ENCODE results near the gene ERFE. TPM values are rescaled to one million over a fixed set of nuclear protein-coding genes. Genes with fewer than 3 reads are reported as not detected.

ERFE gene
- total RNA-seq, 2 experiments from 2014 or later, result 0.99 to 1.0 TPM

DNA sequence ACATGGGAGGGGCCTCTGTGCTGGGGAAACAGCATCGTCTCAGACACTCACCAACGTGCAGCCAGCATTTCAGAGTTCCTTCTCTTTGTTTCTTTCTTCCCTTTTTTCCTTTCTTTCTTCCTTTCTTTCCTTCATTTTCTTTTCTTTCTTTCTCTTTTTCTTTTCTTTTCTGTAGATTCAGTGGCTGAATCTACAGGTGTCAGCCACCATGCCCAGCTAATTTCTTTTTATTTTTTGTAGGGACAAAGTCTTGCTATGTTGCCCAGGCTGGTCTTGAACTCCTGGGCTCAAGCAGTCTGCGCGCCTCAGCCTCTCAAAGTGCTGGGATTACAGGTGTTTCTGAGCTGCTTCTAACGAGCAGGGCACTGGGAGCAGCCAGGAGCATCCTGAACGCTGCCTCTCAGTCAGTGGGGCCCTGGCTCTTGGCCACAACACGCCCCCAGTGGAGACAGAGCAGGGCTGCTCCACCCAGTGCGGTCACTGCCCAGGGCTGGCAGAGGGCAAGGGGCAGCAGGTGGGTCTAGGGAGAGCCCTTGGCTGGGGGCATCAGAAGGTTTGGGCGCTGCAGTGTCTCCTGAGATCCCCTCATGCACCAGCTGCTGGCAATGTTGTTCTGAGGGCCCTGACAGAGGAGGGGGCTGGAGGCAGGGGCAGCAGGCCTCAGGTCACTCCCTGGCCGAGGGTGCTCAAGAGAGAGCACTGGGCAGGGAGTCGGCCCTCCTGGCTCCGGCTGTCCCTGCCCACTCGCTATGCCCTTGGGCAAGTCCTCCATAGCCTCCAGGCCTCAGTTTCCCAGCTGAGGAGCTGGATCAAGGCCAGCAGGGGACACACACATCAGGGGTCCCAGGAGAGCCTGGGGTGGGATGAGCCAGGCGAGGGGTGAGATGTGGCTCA is 25.0 kb upstream of the ERFE start:
- no peak overlapping the region for H3K4me3 Mint-ChIP-seq
- H3K4me1 Mint-ChIP-seq (ENCODE audit: low read depth), result no peaks in the 10 kb centered on the region
- CTCF ChIA-PET, result interaction anchor here (1.5 kb wide), 1 partner anchor 8 kb away, joined by 3 read pairs; no protein-coding TSS in a partner anchor
- TF ChIP-seq, protein P1, sequence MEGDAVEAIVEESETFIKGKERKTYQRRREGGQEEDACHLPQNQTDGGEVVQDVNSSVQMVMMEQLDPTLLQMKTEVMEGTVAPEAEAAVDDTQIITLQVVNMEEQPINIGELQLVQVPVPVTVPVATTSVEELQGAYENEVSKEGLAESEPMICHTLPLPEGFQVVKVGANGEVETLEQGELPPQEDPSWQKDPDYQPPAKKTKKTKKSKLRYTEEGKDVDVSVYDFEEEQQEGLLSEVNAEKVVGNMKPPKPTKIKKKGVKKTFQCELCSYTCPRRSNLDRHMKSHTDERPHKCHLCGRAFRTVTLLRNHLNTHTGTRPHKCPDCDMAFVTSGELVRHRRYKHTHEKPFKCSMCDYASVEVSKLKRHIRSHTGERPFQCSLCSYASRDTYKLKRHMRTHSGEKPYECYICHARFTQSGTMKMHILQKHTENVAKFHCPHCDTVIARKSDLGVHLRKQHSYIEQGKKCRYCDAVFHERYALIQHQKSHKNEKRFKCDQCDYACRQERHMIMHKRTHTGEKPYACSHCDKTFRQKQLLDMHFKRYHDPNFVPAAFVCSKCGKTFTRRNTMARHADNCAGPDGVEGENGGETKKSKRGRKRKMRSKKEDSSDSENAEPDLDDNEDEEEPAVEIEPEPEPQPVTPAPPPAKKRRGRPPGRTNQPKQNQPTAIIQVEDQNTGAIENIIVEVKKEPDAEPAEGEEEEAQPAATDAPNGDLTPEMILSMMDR (IDR thresholded peaks at IDR 0.05), result no peak
- DNase-seq (no peak), ATAC-seq (no peak)
- intact Hi-C loops (cut with micrococcal nuclease), result no loop called here
- H3K9me3 Mint-ChIP-seq, result no peaks in the 10 kb centered on the region
- no peak overlapping the region for H3K27ac Mint-ChIP-seq
- no peaks in the 10 kb centered on the region for H3K36me3 Mint-ChIP-seq (ENCODE audit: low read depth)
- POLR2A ChIA-PET, result interaction anchor here (0.7 kb wide), 1 partner anchor 25 kb away, joined by 4 read pairs; the partner anchor contains the start of gene ERFE
- H3K27me3 Mint-ChIP-seq, result no peaks in the 10 kb centered on the region

DNA sequence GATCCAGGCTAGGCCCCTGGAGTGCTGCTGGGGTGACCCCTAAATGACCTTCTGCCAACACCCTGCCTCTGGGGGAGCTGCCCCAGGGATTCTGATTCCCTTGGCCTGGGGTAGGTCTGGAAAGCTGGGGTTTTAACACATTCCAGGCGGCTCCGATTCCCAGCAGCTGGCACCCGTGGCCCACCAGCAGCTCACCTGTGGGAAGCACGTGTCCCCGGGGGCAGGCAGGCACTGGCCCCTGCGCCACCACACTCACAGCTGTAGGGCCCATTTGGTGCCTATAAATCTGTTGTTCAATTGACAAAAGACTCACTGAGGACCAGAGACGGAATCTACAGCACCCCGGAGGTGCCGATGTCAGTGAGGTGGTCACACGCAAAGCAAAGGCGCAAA is 24.4 kb upstream of the ERFE start:
- ATAC-seq (no peak), DNase-seq (no peak)
- H3K27me3 Mint-ChIP-seq, result no peaks in the 10 kb centered on the region
- H3K27ac Mint-ChIP-seq, result no peak overlapping the region
- H3K9me3 Mint-ChIP-seq, result no peaks in the 10 kb centered on the region
- ChIA-PET CTCF (interaction anchor here (1.0 kb wide), 1 partner anchor 14 kb away, joined by 4 read pairs; no protein-coding TSS in a partner anchor), POLR2A (no interaction called here)
- no peak overlapping the region for H3K4me3 Mint-ChIP-seq
- H3K4me1 Mint-ChIP-seq (ENCODE audit: low read depth), result no peaks in the 10 kb centered on the region
- intact Hi-C loops (cut with micrococcal nuclease), result no loop called here
- no peaks in the 10 kb centered on the region for H3K36me3 Mint-ChIP-seq (ENCODE audit: low read depth)
- TF ChIP-seq, protein P1 (IDR thresholded peaks at IDR 0.05), result no peak

DNA sequence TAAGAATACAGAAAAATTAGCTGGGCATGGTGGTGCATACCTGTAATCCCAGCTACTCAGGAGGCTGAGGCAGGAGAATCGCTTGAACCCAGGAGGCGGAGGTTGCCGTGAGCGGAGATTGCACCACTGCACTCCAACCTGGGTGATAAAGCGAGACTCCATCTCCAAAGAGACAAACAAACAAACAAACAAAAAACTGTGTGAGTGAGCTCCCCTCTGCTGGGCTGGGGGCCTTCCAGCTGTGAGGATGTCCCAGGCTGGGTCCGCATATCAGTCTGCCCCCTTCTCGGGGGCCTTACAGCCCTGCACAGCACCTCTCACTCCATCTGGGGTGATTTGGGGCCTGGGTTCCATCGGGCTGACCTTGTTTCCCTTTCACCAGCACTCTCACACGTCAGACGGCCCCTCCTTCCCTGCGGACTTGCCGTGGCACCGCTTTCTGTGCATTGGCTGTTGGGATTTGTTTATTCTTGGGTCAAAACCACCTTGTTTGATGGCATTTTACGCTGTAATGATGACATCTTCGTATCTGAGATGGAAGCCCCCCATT is 23.1 kb upstream of the ERFE start:
- ChIA-PET POLR2A (interaction anchor here (0.8 kb wide), 1 partner anchor 208 kb away, joined by 3 read pairs; no protein-coding TSS in a partner anchor), CTCF (no interaction called here)
- Mint-ChIP-seq H3K36me3 (ENCODE audit: low read depth) (no peaks in the 10 kb centered on the region), H3K27ac (no peak overlapping the region), H3K4me1 (ENCODE audit: low read depth) (no peaks in the 10 kb centered on the region), H3K9me3 (no peaks in the 10 kb centered on the region), H3K4me3 (no peak overlapping the region), H3K27me3 (no peaks in the 10 kb centered on the region)
- intact Hi-C loops (cut with micrococcal nuclease), result no loop called here
- no peak for DNase-seq
- ATAC-seq, result no peak
- TF ChIP-seq, protein P1 (IDR thresholded peaks at IDR 0.05), result no peak

DNA sequence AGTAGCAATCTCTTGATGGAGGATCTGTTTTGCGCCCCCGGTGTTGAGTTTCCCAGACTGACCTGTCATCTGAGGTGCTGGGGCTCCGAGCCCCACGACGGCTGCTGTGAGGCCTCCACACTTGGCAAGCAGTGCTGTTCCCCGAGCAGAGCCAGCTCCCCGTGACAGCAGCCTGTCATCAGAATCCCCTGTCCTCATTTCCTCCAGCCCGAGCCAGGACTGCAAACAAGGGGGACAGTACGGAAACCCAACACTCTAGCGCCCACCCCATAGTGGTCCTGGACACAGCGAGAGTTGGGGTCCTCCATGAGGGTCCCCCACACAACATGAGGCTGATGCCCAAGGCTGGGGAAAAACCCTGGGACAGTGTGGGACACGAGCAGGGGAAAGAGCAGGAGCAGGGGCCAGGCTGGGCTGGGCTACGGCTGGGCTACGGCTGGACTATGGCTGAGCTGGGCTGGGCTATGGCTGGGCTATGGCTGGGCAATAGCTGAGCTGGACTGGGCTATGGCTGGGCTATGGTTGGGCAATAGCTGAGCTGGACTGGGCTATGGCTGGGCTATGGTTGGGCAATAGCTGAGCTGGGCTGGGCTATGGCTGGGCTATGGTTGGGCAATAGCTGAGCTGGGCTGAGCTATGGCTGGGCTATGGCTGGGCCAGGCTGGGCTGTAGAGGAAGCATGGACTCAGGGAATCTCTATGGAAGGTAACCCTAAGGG is 21.8 kb upstream of the ERFE start:
- CTCF ChIA-PET, result no interaction called here
- Mint-ChIP-seq H3K4me3 (no peak overlapping the region), H3K27me3 (no peaks in the 10 kb centered on the region), H3K9me3 (no peaks in the 10 kb centered on the region), H3K4me1 (ENCODE audit: low read depth) (peaks cover 6% of the 10 kb centered on the region), H3K27ac (no peak overlapping the region), H3K36me3 (ENCODE audit: low read depth) (no peaks in the 10 kb centered on the region)
- DNase-seq (no peak), ATAC-seq (no peak)
- POLR2A ChIA-PET, result no interaction called here
- TF ChIP-seq, protein P1 (IDR thresholded peaks at IDR 0.05), result no peak
- intact Hi-C loops (cut with micrococcal nuclease), result no loop called here
